SK-N-SH treated with all-trans-retinoic acid at 6 μM for 48 hours (cell line): ENCODE data around the gene ZNF433.

ENCODE experiments used
- ATAC-seq: fragments of 200-7000 bp; cut with Tn5 transposase; 3 replicates; pipeline ENCODE4 v1.9.1; 2020; ENCODE audit warnings: mild to moderate bottlenecking, moderate library complexity
- ARNTL ChIP-seq: fragments of 450-650 bp; formaldehyde crosslinking; IDR thresholded peaks from 2 replicates; pipeline ENCODE4 v1.5.0; 2020; ENCODE audit warnings: low read depth, mild to moderate bottlenecking, moderate library complexity, borderline replicate concordance
- CSDC2 ChIP-seq: fragments of 250-450 bp; sonication (Bioruptor Pico); IDR thresholded peaks from 2 replicates; pipeline ENCODE4 v1.5.0; 2020; ENCODE audit warnings: mild to moderate bottlenecking, moderate library complexity
- ESRRG ChIP-seq: fragments of 250-450 bp; sonication (Bioruptor Pico); IDR thresholded peaks from 2 replicates; pipeline ENCODE4 v1.6.1; 2021; ENCODE audit warnings: mild to moderate bottlenecking
- GLIS3 ChIP-seq: fragments of 250-450 bp; sonication (Bioruptor Pico); IDR thresholded peaks from 2 replicates; pipeline ENCODE4 v1.5.0; 2020; ENCODE audit warnings: mild to moderate bottlenecking, moderate library complexity
- ISL1 ChIP-seq: fragments of 250-450 bp; sonication (Bioruptor Pico); IDR thresholded peaks from 2 replicates; pipeline ENCODE4 v2.1.2; 2022; ENCODE audit warnings: mild to moderate bottlenecking, moderate library complexity
- OSR1 ChIP-seq: fragments of 250-450 bp; sonication (Bioruptor Pico); IDR thresholded peaks from 2 replicates; pipeline ENCODE4 v1.8.0; 2022; ENCODE audit warnings: moderate library complexity, mild to moderate bottlenecking, inconsistent platforms
- PPARA ChIP-seq: fragments of 250-450 bp; sonication (Bioruptor Pico); IDR thresholded peaks from 2 replicates; pipeline ENCODE4 v1.5.0; 2020; ENCODE audit warnings: mild to moderate bottlenecking, borderline replicate concordance
- RARB ChIP-seq: fragments of 250-450 bp; sonication (Bioruptor Pico); IDR thresholded peaks from 2 replicates; pipeline ENCODE4 v1.8.0; 2021; ENCODE audit warnings: mild to moderate bottlenecking, moderate library complexity
- SNAI2 ChIP-seq: fragments of 250-450 bp; sonication (Bioruptor Pico); IDR thresholded peaks from 2 replicates; pipeline ENCODE4 v1.5.0; 2020; ENCODE audit warnings: mild to moderate bottlenecking, moderate library complexity
- TCF4 ChIP-seq: fragments of 250-450 bp; sonication (Bioruptor Pico); IDR thresholded peaks from 2 replicates; pipeline ENCODE4 v1.8.0; 2021; ENCODE audit warnings: mild to moderate bottlenecking, moderate library complexity, borderline replicate concordance
- TOX ChIP-seq: fragments of 250-450 bp; sonication (Bioruptor Pico); IDR thresholded peaks from 2 replicates; pipeline ENCODE4 v1.8.0; 2021; ENCODE audit warnings: mild to moderate bottlenecking, moderate library complexity, borderline replicate concordance
- ZC3H10 ChIP-seq: fragments of 250-450 bp; sonication (Bioruptor Pico); IDR thresholded peaks from 2 replicates; pipeline ENCODE4 v1.5.1; 2021; ENCODE audit warnings: mild to moderate bottlenecking, moderate library complexity
- ZFP3 ChIP-seq: fragments of 250-450 bp; sonication (Bioruptor Pico); IDR thresholded peaks from 2 replicates; pipeline ENCODE4 v1.5.0; 2020; ENCODE audit warnings: mild to moderate bottlenecking, moderate library complexity
- ZFP30 ChIP-seq: fragments of 450-650 bp; formaldehyde crosslinking; IDR thresholded peaks from 2 replicates; pipeline ENCODE4 v1.5.0; 2022; ENCODE audit warnings: mild to moderate bottlenecking, moderate library complexity
- ZNF565 ChIP-seq: fragments of 450-650 bp; formaldehyde crosslinking; conservative IDR thresholded peaks from 2 replicates; pipeline ENCODE4 v1.5.0; 2020; ENCODE audit warnings: low read depth, mild to moderate bottlenecking, moderate library complexity
- ZNF70 ChIP-seq: fragments of 450-650 bp; formaldehyde crosslinking; IDR thresholded peaks from 2 replicates; pipeline ENCODE4 v1.5.0; 2020; ENCODE audit warnings: mild to moderate bottlenecking, moderate library complexity
- ZNF8 ChIP-seq: fragments of 450-650 bp; formaldehyde crosslinking; IDR thresholded peaks from 2 replicates; pipeline ENCODE4 v1.5.0; 2020; ENCODE audit warnings: mild to moderate bottlenecking, moderate library complexity
- TF ChIP-seq, protein P1 (sequence below): fragments of 250-450 bp; sonication (Bioruptor Pico); IDR thresholded peaks from 2 replicates; pipeline ENCODE4 v1.8.0; 2020; ENCODE audit warnings: mild to moderate bottlenecking, moderate library complexity, borderline replicate concordance
- TF ChIP-seq, protein P2 (sequence below): fragments of 250-450 bp; sonication (Bioruptor Pico); IDR thresholded peaks from 2 replicates; pipeline ENCODE4 v1.8.0; 2021; ENCODE audit warnings: low read depth, mild to moderate bottlenecking, moderate library complexity, borderline replicate concordance
- TF ChIP-seq, protein P3 (sequence below): fragments of 250-450 bp; sonication (Bioruptor Pico); IDR thresholded peaks from 2 replicates; pipeline ENCODE4 v1.5.1; 2020; ENCODE audit warnings: low read depth, mild to moderate bottlenecking, moderate library complexity
- TF ChIP-seq, protein P4 (sequence below): fragments of 250-450 bp; sonication (Bioruptor Pico); IDR thresholded peaks from 2 replicates; pipeline ENCODE4 v1.5.0; 2020; ENCODE audit warnings: mild to moderate bottlenecking, moderate library complexity

ZNF433 gene

DNA sequence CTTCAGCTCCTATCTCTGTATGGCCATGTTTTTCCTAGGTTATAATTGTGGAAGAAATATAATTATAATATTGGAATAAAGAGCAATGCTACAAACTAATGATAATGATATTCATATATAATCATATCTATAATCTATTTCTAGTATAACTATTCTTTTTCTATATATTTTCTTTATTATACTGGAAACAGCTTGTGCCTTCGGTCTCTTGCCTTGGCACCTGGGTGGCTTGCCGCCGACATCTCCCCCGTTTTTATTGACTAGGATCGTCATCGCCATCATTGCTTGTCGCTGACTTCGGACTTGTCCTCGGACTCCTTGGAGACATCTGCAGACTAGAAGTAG is 46.4 kb downstream of the ZNF433 start:
- ATAC-seq, result no peak
- TF ChIP-seq, protein P1, sequence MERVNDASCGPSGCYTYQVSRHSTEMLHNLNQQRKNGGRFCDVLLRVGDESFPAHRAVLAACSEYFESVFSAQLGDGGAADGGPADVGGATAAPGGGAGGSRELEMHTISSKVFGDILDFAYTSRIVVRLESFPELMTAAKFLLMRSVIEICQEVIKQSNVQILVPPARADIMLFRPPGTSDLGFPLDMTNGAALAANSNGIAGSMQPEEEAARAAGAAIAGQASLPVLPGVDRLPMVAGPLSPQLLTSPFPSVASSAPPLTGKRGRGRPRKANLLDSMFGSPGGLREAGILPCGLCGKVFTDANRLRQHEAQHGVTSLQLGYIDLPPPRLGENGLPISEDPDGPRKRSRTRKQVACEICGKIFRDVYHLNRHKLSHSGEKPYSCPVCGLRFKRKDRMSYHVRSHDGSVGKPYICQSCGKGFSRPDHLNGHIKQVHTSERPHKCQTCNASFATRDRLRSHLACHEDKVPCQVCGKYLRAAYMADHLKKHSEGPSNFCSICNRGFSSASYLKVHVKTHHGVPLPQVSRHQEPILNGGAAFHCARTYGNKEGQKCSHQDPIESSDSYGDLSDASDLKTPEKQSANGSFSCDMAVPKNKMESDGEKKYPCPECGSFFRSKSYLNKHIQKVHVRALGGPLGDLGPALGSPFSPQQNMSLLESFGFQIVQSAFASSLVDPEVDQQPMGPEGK (CRISPR knock-in tag), result no peak
- TF ChIP-seq, protein P2, sequence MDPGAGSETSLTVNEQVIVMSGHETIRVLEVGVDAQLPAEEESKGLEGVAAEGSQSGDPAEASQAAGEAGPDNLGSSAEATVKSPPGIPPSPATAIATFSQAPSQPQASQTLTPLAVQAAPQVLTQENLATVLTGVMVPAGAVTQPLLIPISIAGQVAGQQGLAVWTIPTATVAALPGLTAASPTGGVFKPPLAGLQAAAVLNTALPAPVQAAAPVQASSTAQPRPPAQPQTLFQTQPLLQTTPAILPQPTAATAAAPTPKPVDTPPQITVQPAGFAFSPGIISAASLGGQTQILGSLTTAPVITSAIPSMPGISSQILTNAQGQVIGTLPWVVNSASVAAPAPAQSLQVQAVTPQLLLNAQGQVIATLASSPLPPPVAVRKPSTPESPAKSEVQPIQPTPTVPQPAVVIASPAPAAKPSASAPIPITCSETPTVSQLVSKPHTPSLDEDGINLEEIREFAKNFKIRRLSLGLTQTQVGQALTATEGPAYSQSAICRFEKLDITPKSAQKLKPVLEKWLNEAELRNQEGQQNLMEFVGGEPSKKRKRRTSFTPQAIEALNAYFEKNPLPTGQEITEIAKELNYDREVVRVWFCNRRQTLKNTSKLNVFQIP (CRISPR knock-in tag), result no peak
- TF ChIP-seq TOX (CRISPR knock-in tag) (no peak), OSR1 (CRISPR knock-in tag) (no peak), ISL1 (CRISPR knock-in tag) (no peak), SNAI2 (CRISPR knock-in tag) (no peak), ZC3H10 (CRISPR knock-in tag) (no peak), ESRRG (CRISPR knock-in tag) (no peak), ZNF70 (CRISPR knock-in tag) (no peak), ZNF8 (CRISPR knock-in tag) (no peak), ZFP3 (CRISPR knock-in tag) (no peak), ZNF565 (CRISPR knock-in tag) (no peak), GLIS3 (CRISPR knock-in tag) (no peak), RARB (CRISPR knock-in tag) (no peak), TCF4 (no peak), PPARA (CRISPR knock-in tag) (no peak), ARNTL (no peak), CSDC2 (no peak)
- TF ChIP-seq, protein P3, sequence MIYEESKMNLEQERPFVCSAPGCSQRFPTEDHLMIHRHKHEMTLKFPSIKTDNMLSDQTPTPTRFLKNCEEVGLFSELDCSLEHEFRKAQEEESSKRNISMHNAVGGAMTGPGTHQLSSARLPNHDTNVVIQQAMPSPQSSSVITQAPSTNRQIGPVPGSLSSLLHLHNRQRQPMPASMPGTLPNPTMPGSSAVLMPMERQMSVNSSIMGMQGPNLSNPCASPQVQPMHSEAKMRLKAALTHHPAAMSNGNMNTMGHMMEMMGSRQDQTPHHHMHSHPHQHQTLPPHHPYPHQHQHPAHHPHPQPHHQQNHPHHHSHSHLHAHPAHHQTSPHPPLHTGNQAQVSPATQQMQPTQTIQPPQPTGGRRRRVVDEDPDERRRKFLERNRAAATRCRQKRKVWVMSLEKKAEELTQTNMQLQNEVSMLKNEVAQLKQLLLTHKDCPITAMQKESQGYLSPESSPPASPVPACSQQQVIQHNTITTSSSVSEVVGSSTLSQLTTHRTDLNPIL (CRISPR knock-in tag), result no peak
- TF ChIP-seq, protein P4, sequence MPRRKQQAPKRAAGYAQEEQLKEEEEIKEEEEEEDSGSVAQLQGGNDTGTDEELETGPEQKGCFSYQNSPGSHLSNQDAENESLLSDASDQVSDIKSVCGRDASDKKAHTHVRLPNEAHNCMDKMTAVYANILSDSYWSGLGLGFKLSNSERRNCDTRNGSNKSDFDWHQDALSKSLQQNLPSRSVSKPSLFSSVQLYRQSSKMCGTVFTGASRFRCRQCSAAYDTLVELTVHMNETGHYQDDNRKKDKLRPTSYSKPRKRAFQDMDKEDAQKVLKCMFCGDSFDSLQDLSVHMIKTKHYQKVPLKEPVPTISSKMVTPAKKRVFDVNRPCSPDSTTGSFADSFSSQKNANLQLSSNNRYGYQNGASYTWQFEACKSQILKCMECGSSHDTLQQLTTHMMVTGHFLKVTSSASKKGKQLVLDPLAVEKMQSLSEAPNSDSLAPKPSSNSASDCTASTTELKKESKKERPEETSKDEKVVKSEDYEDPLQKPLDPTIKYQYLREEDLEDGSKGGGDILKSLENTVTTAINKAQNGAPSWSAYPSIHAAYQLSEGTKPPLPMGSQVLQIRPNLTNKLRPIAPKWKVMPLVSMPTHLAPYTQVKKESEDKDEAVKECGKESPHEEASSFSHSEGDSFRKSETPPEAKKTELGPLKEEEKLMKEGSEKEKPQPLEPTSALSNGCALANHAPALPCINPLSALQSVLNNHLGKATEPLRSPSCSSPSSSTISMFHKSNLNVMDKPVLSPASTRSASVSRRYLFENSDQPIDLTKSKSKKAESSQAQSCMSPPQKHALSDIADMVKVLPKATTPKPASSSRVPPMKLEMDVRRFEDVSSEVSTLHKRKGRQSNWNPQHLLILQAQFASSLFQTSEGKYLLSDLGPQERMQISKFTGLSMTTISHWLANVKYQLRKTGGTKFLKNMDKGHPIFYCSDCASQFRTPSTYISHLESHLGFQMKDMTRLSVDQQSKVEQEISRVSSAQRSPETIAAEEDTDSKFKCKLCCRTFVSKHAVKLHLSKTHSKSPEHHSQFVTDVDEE, result no peak
- TF ChIP-seq, all 23 proteins: peak for 0

DNA sequence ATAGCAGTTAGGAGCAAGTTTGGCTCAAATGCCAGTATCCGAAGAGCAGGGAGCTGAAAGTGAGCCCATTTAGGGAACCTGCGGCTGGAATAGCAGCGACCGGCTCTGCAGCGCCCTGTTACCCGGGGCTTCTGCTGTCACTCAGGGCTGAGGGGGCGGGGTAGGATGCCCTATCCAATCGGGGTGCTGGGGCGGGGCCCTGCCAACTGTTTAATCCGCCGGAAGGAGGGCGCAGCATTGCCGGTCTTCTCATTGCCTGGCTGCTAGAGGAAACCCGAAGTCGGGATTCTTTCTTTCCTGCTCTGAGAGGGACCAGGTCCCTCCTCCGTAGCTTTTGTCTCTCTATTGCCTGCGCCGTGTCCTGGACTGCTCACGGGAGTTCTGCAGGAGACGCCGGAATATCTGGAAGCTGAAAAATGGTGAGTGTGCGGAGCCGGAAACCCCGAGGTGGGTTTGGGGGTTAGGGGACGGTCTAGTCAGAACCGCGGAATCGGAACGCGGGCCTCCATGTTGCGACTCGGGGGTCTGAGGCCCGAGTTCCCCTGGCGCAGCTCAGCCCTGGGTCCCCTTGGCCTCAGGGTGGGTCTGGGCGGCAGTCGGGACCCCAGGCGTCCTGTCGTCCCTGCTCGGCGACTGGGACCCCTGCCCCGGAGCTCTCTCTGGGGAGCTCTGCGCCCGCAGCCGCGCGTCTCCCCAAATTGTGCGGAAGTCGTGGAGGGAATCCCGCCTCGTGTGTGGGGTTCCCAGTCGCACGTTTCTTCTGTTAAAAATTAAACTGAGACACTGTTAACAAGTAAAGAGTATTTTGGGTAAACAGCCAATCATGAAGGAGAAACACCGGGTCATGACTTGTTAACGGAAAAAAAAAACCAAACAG is 47.8 kb downstream of the ZNF433 start:
- peak; percentile 99 for ATAC-seq
- TF ChIP-seq, protein P2 (CRISPR knock-in tag), result no peak
- TF ChIP-seq, protein P1 (CRISPR knock-in tag), result no peak
- no peak for TF ChIP-seq TCF4
- TF ChIP-seq ESRRG (CRISPR knock-in tag), result no peak
- no peak for TF ChIP-seq ZFP3 (CRISPR knock-in tag)
- TF ChIP-seq TOX (CRISPR knock-in tag), result no peak
- TF ChIP-seq, protein P4, result no peak
- no peak for TF ChIP-seq SNAI2 (CRISPR knock-in tag)
- no peak for TF ChIP-seq ZNF565 (CRISPR knock-in tag)
- no peak for TF ChIP-seq CSDC2
- no peak for TF ChIP-seq ZFP30 (CRISPR knock-in tag)
- TF ChIP-seq OSR1 (CRISPR knock-in tag), result no peak
- no peak for TF ChIP-seq ZNF8 (CRISPR knock-in tag)
- no peak for TF ChIP-seq ZNF70 (CRISPR knock-in tag)
- TF ChIP-seq, all 23 proteins: peak for 0
